Measurements from ENCODE around the gene TMEM101. TPM values are rescaled to one million over a fixed set of nuclear protein-coding genes. Genes with fewer than 3 reads are reported as not detected.
"Not testable (repeated sequence)": the region's sequence is repeated elsewhere in the genome, so short reads cannot be mapped to it uniquely, and the experiment has no call there.

Gene TMEM101
- total RNA-seq, 4 donors from 2014 or later: 33.6 to 56.9 (median 45.0) TPM

GRCh38 chr17:44000871-44001460, 13.8 kb downstream of the TMEM101 start:
- Histone ChIP-seq H3K4me3 (replicated peaks in 1 of 3) (no peak overlapping the region), H3K9me3 (no peaks in the 10 kb centered on the region), H3K4me1 (peaks cover 15 to 26% of the 10 kb centered on the region in 2 donors), H3K27ac (no peak overlapping the region), H3K27me3 (no peaks in the 10 kb centered on the region), H3K36me3 (no peaks in the 10 kb centered on the region)
- WGBS, 2 donors: 85 to 86% methylated on average over 5 to 6 of the region's 6 CpGs
- TF ChIP-seq POLR2A (IDR thresholded peaks at IDR 0.05) (no peak), CTCF (IDR thresholded peaks at IDR 0.05) (no peak)
- DNase-seq: no peak
- intact Hi-C loops (cut with DNase I): no loop called here

- no peaks in the 10 kb centered on the region for H3K36me3 ChIP-seq
- H3K4me3 ChIP-seq (replicated peaks in 1 of 3): no peak overlapping the region
- no peak for TF ChIP-seq CTCF (IDR thresholded peaks at IDR 0.05)
- no peak for TF ChIP-seq POLR2A (IDR thresholded peaks at IDR 0.05)
- H3K9me3 ChIP-seq: no peaks in the 10 kb centered on the region
- H3K27ac ChIP-seq: no peak overlapping the region
- intact Hi-C loops (cut with DNase I): no loop called here
- H3K4me1 ChIP-seq: peaks cover 8 to 20% of the 10 kb centered on the region in 2 donors
- H3K27me3 ChIP-seq: no peaks in the 10 kb centered on the region
- no peak for DNase-seq
- 94 to 95% methylated on average over 12 of the region's 12 CpGs for WGBS, 2 donors
Observed at GRCh38 chr17:44000141-44000860, 14.5 kb downstream of the TMEM101 start.

GRCh38 chr17:43999024-43999423, 15.7 kb downstream of the TMEM101 start:
- no peaks in the 10 kb centered on the region for H3K36me3 ChIP-seq
- H3K9me3 ChIP-seq: no peaks in the 10 kb centered on the region
- no peak for TF ChIP-seq CTCF (IDR thresholded peaks at IDR 0.05)
- TF ChIP-seq POLR2A (IDR thresholded peaks at IDR 0.05): no peak
- H3K4me3 ChIP-seq (replicated peaks in 1 of 3): no peak overlapping the region
- no peaks in the 10 kb centered on the region for H3K27me3 ChIP-seq
- H3K4me1 ChIP-seq: peaks cover 6 to 19% of the 10 kb centered on the region in 2 donors
- 85 to 91% methylated on average over 4 of the region's 4 CpGs for WGBS, 2 donors
- intact Hi-C loops (cut with DNase I): no loop called here
- DNase-seq: no peak
- H3K27ac ChIP-seq: peak overlapping the region in 1 of 3 donors; percentile 26

- H3K4me3 ChIP-seq (replicated peaks in 1 of 3): no peak overlapping the region
- H3K9me3 ChIP-seq: no peaks in the 10 kb centered on the region
- DNase-seq: no peak
- peaks cover 6 to 19% of the 10 kb centered on the region in 2 donors for H3K4me1 ChIP-seq
- H3K27ac ChIP-seq: peak overlapping the region in 1 of 3 donors; percentile 26
- H3K27me3 ChIP-seq: no peaks in the 10 kb centered on the region
- intact Hi-C loops (cut with DNase I): no loop called here
- no peak for TF ChIP-seq CTCF (IDR thresholded peaks at IDR 0.05)
- TF ChIP-seq POLR2A (IDR thresholded peaks at IDR 0.05): no peak
- WGBS, 2 donors: 85 to 90% methylated on average over 3 of the region's 3 CpGs
- H3K36me3 ChIP-seq: no peaks in the 10 kb centered on the region
Observed at GRCh38 chr17:43998552-43998951, 16.2 kb downstream of the TMEM101 start.

GRCh38 chr17:43997180-43997579, 17.6 kb downstream of the TMEM101 start:
- Histone ChIP-seq H3K4me1 (peaks cover 6 to 19% of the 10 kb centered on the region in 2 donors), H3K27ac (peak overlapping the region; percentile 57 to 76 (median 64))
- H3K36me3 ChIP-seq; intact Hi-C loops (cut with DNase I); H3K9me3 ChIP-seq; H3K27me3 ChIP-seq; H3K4me3 ChIP-seq (replicated peaks in 1 of 3): not testable (repeated sequence)
- WGBS, 2 donors: 44 to 66% methylated on average over 3 to 5 of the region's 5 CpGs
- DNase-seq: peak; percentile 85 to 91
